NCI-H146 treated with DMSO at 0.1 percent for 48 hours (cell line): ENCODE results near the gene TBX10.

ENCODE experiments used
- DNase-seq: peaks from one replicate; lab custom pipeline; 2025; ENCODE audit not compliant: unreplicated experiment; lab: John Stamatoyannopoulos, UW

TBX10 gene

GRCh38 chr11:67617243-67617953, 22.2 kb downstream of the TBX10 start:
- DNase-seq: no peak

GRCh38 chr11:67616431-67617242, 22.9 kb downstream of the TBX10 start:
- DNase-seq: no peak

- DNase-seq: no peak
These were observed 23.7 kb downstream of the TBX10 start for GRCh38 chr11:67615728-67616430.

GRCh38 chr11:67614730-67615714, 24.5 kb downstream of the TBX10 start:
- no peak for DNase-seq

GRCh38 chr11:67613960-67614715, 25.4 kb downstream of the TBX10 start:
- DNase-seq: no peak

GRCh38 chr11:67613313-67613959, 26.1 kb downstream of the TBX10 start:
- no peak for DNase-seq

GRCh38 chr11:67612751-67613150, 26.8 kb downstream of the TBX10 start:
- DNase-seq: no peak

GRCh38 chr11:67611704-67612587, 27.6 kb downstream of the TBX10 start:
- no peak for DNase-seq

GRCh38 chr11:67611165-67611564, 28.4 kb downstream of the TBX10 start:
- no peak for DNase-seq

- DNase-seq: no peak
These were observed 29.2 kb downstream of the TBX10 start for GRCh38 chr11:67610302-67610868.

- DNase-seq: no peak
These were observed 30.2 kb downstream of the TBX10 start for GRCh38 chr11:67609316-67609715.

- no peak for DNase-seq
These were observed 31.1 kb downstream of the TBX10 start for GRCh38 chr11:67608486-67608885.

- DNase-seq: no peak
These were observed 32.1 kb downstream of the TBX10 start for GRCh38 chr11:67607507-67607906.

- peak; percentile 96 for DNase-seq
These were observed 32.9 kb downstream of the TBX10 start, which contains the start of gene NDUFV1 for GRCh38 chr11:67606492-67607295. TSS of gene NDUFV1 (plus strand) at chr11:67606936. CDS start at chr11:67607005, 69 bp downstream.

GRCh38 chr11:67606093-67606491, 33.5 kb downstream of the TBX10 start:
- no peak for DNase-seq

GRCh38 chr11:67605231-67606011, 34.1 kb downstream of the TBX10 start:
- no peak for DNase-seq
